Forelimb muscle (tissue), 1 donor: ENCODE measurements around the gene CDKN1A. TPM values are rescaled to one million over a fixed set of nuclear protein-coding genes. Genes with fewer than 3 reads are reported as not detected.

ENCODE experiments used
- polyA plus RNA-seq: library from polyadenylated mRNA; unstranded; fragments of 120-200 nt; gene quantifications from one replicate; pipeline ENCODE4 v1.2.1, GENCODE V29; 2013; ENCODE audit not compliant: insufficient read length

The CDKN1A gene
- polyA plus RNA-seq, 1 donor = 110 TPM

Other genes starting within 250 kb of the CDKN1A start
- 0.08 TPM for gene PXT1, start 235.9 kb upstream of the CDKN1A start, polyA plus RNA-seq
- 38.6 TPM for gene KCTD20, start 235.7 kb upstream of the CDKN1A start, polyA plus RNA-seq
- gene STK38, start 131.2 kb upstream of the CDKN1A start, polyA plus RNA-seq = 25.7 TPM
- gene SRSF3, start 84.4 kb upstream of the CDKN1A start, polyA plus RNA-seq = 286 TPM
- 0.05 TPM for gene RAB44, start 19.1 kb downstream of the CDKN1A start, polyA plus RNA-seq
- 17.6 TPM for gene CPNE5, start 160.7 kb downstream of the CDKN1A start, polyA plus RNA-seq
- gene PPIL1, start 196.1 kb downstream of the CDKN1A start, polyA plus RNA-seq = 35.0 TPM
- 30.6 TPM for gene C6orf89, start 207.2 kb downstream of the CDKN1A start, polyA plus RNA-seq